Keratinocyte (primary cell): ENCODE measurements around the gene CNPPD1. TPM values are rescaled to one million over a fixed set of nuclear protein-coding genes. Genes with fewer than 3 reads are reported as not detected.

Source experiments
- DNase-seq: peaks from one replicate; pipeline ENCODE4 v3.0.0-alpha.2; 2011; ENCODE audit warnings: low read depth, missing footprints, low spot score
- FAIRE-seq: peaks from 2 replicates; lab custom pipeline; 2011; peaks lifted over from hg19 to GRCh38; lab: Jason Lieb, UNC
- H2AFZ ChIP-seq: 2 replicates; pipeline ENCODE4 v1.6.0; 2012; ENCODE audit warnings: low read length, control low read depth, inconsistent platforms; ENCODE audit not compliant: control insufficient read depth
- H3K27ac ChIP-seq: 2 replicates; pipeline ENCODE4 v1.5.1; 2011; ENCODE audit warnings: low read length; ENCODE audit not compliant: control insufficient read depth, insufficient read depth
- H3K27me3 ChIP-seq: 3 replicates; pipeline ENCODE4 v1.6.0; 2011; ENCODE audit warnings: low read length; ENCODE audit not compliant: control insufficient read depth, insufficient read depth; ENCODE audit errors: extremely low read depth
- H3K36me3 ChIP-seq, 2 experiments: 2 replicates in 1 of 2; 3 replicates in 1 of 2; pipeline ENCODE4 v1.5.1; 2011; ENCODE audit warnings: low read length in 2 of 2, mild to moderate bottlenecking in 1 of 2; ENCODE audit not compliant: control insufficient read depth in 2 of 2, insufficient read depth in 2 of 2; ENCODE audit errors: extremely low read depth in 1 of 2
- H3K4me1 ChIP-seq: 3 replicates; pipeline ENCODE4 v1.5.1; 2011; ENCODE audit warnings: low read length; ENCODE audit not compliant: control insufficient read depth, insufficient read depth; ENCODE audit errors: extremely low read depth
- H3K4me2 ChIP-seq: 3 replicates; pipeline ENCODE4 v1.6.0; 2011; ENCODE audit warnings: low read depth, low read length; ENCODE audit not compliant: control insufficient read depth, insufficient read depth; ENCODE audit errors: extremely low read depth
- H3K4me3 ChIP-seq, 3 experiments: fragments of 200-600 bp in 1 of 3; sonication (generic) in 1 of 3; 2 replicates in 2 of 3; 3 replicates in 1 of 3; pipeline ENCODE4 v1.5.1; 2011 to 2016; ENCODE audit warnings: low read length in 3 of 3, mild to moderate bottlenecking in 3 of 3, control low read depth in 2 of 3, inconsistent platforms in 1 of 3, low read depth in 1 of 3, mixed read lengths in 1 of 3, mixed run types in 1 of 3, moderate library complexity in 1 of 3; ENCODE audit not compliant: control insufficient read depth in 2 of 3, insufficient read depth in 2 of 3; ENCODE audit errors: extremely low read depth in 1 of 3
- H3K79me2 ChIP-seq: 2 replicates; pipeline ENCODE4 v1.6.0; 2012; ENCODE audit warnings: low read length; ENCODE audit not compliant: control insufficient read depth, insufficient read depth
- H3K9ac ChIP-seq: 3 replicates; pipeline ENCODE4 v1.6.0; 2011; ENCODE audit warnings: low read length; ENCODE audit not compliant: control insufficient read depth, insufficient read depth; ENCODE audit errors: extremely low read depth
- H3K9me1 ChIP-seq: 3 replicates; pipeline ENCODE4 v1.6.0; 2011; ENCODE audit warnings: low read length; ENCODE audit not compliant: control insufficient read depth, insufficient read depth; ENCODE audit errors: extremely low read depth
- H3K9me3 ChIP-seq: 2 replicates; pipeline ENCODE4 v1.5.1; 2012; ENCODE audit warnings: low read depth, low read length; ENCODE audit not compliant: control insufficient read depth
- H4K20me1 ChIP-seq: 3 replicates; pipeline ENCODE4 v1.6.0; 2011; ENCODE audit warnings: low read length; ENCODE audit not compliant: control insufficient read depth, insufficient read depth; ENCODE audit errors: extremely low read depth
- CTCF ChIP-seq, 3 experiments: IDR thresholded peaks in 1 of 3; conservative IDR thresholded peaks in 1 of 3; optimal IDR thresholded peaks in 1 of 3; 2 replicates in 2 of 3; 3 replicates in 1 of 3; pipeline versions ENCODE3 to v1.5.1; 2011; ENCODE audit warnings: low read length in 3 of 3, mild to moderate bottlenecking in 3 of 3, moderate library complexity in 2 of 3, control low read depth in 1 of 3, inconsistent platforms in 1 of 3; ENCODE audit not compliant: insufficient read depth in 2 of 3; ENCODE audit errors: extremely low read depth in 1 of 3
- EZH2 ChIP-seq: IDR thresholded peaks from one replicate; pipeline ENCODE4 v1.6.1; 2012; ENCODE audit warnings: inconsistent platforms, mild to moderate bottlenecking, low read length, moderate library complexity
- dilution Hi-C: fragments of 300-500 bp; cut with MboI; formaldehyde crosslinking; loops from one replicate; pipeline ENCODE4 v1.7.0; 2020; ENCODE audit warnings: low sequenced_read_pairs; ENCODE audit not compliant: extremely low pct_ligation_motif_present
- polyA plus RNA-seq, 5 experiments: library from polyadenylated mRNA; depleted of rRNA in 3 of 5; stranded (reverse) in 3 of 5; stranded (forward) in 1 of 5; unstranded in 1 of 5; fragments of >200 nt; gene quantifications; 1 replicate in 1 of 5; 2 replicates in 3 of 5; 3 replicates in 1 of 5; pipeline versions ENCODE4 v1.2.1 to v1.2.3, GENCODE V29; 2011 to 2012; ENCODE audit warnings: missing spikeins in 2 of 5, low read depth in 1 of 5, low replicate concordance in 1 of 5

Gene CNPPD1
- polyA plus RNA-seq, 1 donor (not counting 4 experiments of a cell fraction or from before 2014, with no cell fraction given): 26.1 TPM

DNA sequence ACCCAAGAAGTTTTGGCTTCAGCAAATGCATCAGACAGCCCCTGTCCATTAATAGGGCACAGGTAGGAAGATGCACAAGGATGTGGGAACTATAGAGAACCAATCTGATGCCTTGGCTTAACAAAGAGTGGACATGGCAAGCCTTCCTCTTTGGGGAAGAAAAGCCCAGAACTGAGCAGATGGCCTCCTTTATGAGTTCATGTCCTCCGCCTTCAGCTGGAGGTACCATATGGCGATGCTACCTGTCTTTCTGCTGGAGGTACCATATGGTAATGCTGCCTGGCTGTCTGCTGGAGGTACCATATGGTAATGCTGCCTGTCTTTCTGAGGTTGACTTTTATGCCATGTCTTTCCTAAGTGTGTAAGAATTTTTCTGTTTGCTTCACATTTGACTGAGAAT lies 7.4 kb upstream of the CNPPD1 start:
- TF ChIP-seq EZH2 (no peak), CTCF (optimal IDR thresholded peaks at IDR 0.05 in 1 of 3, IDR thresholded peaks at IDR 0.05 in 1 of 3, conservative IDR thresholded peaks at IDR 0.05 in 1 of 3; ENCODE audit: extremely low read depth in 1 of 3, insufficient read depth in 2 of 3, low read length in 3 of 3) (no peak)
- H3K36me3 ChIP-seq: peaks cover 21 to 29% of the 10 kb centered on the region in 2 experiments

DNA sequence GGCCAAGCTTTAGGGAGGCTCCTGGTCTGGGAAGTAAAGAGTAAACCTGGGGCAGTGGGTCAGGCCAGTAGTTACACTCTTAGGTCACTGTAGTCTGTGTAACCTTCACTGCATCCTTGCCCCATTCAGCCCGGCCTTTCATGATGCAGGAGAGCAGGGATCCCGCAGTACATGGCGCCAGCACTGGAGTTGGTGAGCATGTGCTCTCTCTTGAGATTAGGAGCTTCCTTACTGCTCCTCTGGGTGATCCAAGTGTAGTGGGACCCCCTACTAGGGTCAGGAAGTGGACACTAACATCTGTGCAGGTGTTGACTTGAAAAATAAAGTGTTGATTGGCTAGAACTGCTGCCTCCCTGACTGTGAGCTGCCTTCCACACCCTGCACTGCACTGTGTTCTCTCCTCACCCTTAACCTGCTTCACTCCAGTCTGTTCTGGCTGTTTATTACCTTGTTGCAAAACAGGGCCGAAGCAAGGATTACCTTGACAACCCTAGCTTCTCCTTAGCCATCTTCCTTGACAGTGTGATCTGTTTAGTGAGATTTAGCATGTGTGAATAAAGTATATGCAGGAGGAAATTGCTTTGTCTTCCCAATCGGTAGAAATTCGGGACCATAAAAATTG lies 6.5 kb upstream of the CNPPD1 start:
- FAIRE-seq (no peak), DNase-seq (no peak)
- H3K4me3 ChIP-seq: no peak overlapping the region
- peaks cover 11% of the 10 kb centered on the region for H3K79me2 ChIP-seq
- no peak overlapping the region for H2AFZ ChIP-seq
- peaks cover 21 to 29% of the 10 kb centered on the region in 2 experiments for H3K36me3 ChIP-seq
- H3K4me2 ChIP-seq: no peak overlapping the region
- no peaks in the 10 kb centered on the region for H3K27me3 ChIP-seq
- H3K9ac ChIP-seq: no peak overlapping the region
- no peaks in the 10 kb centered on the region for H3K9me3 ChIP-seq
- H3K9me1 ChIP-seq: peaks cover 2% of the 10 kb centered on the region
- H3K4me1 ChIP-seq: peaks cover 8% of the 10 kb centered on the region
- dilution Hi-C loops: no loop called here
- H3K27ac ChIP-seq: no peak overlapping the region
- no peak for TF ChIP-seq EZH2
- TF ChIP-seq CTCF (optimal IDR thresholded peaks at IDR 0.05 in 1 of 3, IDR thresholded peaks at IDR 0.05 in 1 of 3, conservative IDR thresholded peaks at IDR 0.05 in 1 of 3; ENCODE audit: extremely low read depth in 1 of 3, insufficient read depth in 2 of 3, low read length in 3 of 3): no peak
- no peaks in the 10 kb centered on the region for H4K20me1 ChIP-seq

More for the DNA sequence above, 7.4 kb upstream of the CNPPD1 start:
- H3K4me3 ChIP-seq: no peak overlapping the region
- no peak overlapping the region for H3K9ac ChIP-seq
- H3K9me1 ChIP-seq: peaks cover 2% of the 10 kb centered on the region
- DNase-seq (no peak), FAIRE-seq (no peak)
- no peak overlapping the region for H3K4me2 ChIP-seq
- dilution Hi-C loops: no loop called here
- H3K4me1 ChIP-seq: peaks cover 3% of the 10 kb centered on the region
- no peaks in the 10 kb centered on the region for H3K9me3 ChIP-seq
- no peak overlapping the region for H2AFZ ChIP-seq
- H3K79me2 ChIP-seq: peaks cover 5% of the 10 kb centered on the region
- H3K27me3 ChIP-seq: no peaks in the 10 kb centered on the region
- H4K20me1 ChIP-seq: no peaks in the 10 kb centered on the region
- no peak overlapping the region for H3K27ac ChIP-seq
